Measurements from ENCODE around the gene LINS1. TPM values are rescaled to one million over a fixed set of nuclear protein-coding genes. Genes with fewer than 3 reads are reported as not detected.

LINS1 gene
- total RNA-seq, 6 experiments from 2014 or later = 7.2 to 11.9 (median 7.4) TPM

GRCh38 chr15:100526027-100526481 is 75.9 kb downstream of the LINS1 start:
- H3K9me3 Mint-ChIP-seq = peaks cover 12% of the 10 kb centered on the region
- no peaks in the 10 kb centered on the region for H3K27me3 Mint-ChIP-seq (ENCODE audit: insufficient read depth)
- no peaks in the 10 kb centered on the region for H3K4me1 Mint-ChIP-seq (ENCODE audit: low read depth)
- H3K27ac Mint-ChIP-seq = no peak overlapping the region
- no peak for DNase-seq
- no peak overlapping the region for H3K4me3 Mint-ChIP-seq
- H3K36me3 Mint-ChIP-seq (ENCODE audit: low read depth) = no peaks in the 10 kb centered on the region
- TF ChIP-seq, protein P1, sequence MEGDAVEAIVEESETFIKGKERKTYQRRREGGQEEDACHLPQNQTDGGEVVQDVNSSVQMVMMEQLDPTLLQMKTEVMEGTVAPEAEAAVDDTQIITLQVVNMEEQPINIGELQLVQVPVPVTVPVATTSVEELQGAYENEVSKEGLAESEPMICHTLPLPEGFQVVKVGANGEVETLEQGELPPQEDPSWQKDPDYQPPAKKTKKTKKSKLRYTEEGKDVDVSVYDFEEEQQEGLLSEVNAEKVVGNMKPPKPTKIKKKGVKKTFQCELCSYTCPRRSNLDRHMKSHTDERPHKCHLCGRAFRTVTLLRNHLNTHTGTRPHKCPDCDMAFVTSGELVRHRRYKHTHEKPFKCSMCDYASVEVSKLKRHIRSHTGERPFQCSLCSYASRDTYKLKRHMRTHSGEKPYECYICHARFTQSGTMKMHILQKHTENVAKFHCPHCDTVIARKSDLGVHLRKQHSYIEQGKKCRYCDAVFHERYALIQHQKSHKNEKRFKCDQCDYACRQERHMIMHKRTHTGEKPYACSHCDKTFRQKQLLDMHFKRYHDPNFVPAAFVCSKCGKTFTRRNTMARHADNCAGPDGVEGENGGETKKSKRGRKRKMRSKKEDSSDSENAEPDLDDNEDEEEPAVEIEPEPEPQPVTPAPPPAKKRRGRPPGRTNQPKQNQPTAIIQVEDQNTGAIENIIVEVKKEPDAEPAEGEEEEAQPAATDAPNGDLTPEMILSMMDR (IDR thresholded peaks at IDR 0.05) = no peak

DNA sequence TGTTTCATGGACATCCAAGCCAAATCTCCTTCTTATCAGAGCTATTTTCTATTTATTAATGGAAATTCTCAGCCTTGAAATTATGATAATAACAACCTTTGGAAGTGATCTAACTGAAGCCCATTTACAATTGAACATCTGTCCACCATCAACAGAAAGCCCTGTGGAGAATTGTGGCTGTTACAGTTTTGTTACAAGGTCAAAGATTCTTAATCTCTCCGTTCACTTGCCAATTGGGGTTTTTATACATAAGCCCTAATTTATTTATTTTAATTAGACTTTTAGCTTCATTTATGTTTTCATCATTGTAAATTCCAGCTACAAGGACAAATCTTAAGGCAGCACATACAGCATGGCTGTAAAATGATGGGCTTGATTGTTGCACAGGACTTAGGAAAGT is 76.5 kb downstream of the LINS1 start:
- Mint-ChIP-seq H3K9me3 (peaks cover 15% of the 10 kb centered on the region), H3K4me3 (no peak overlapping the region), H3K36me3 (ENCODE audit: low read depth) (no peaks in the 10 kb centered on the region), H3K27ac (no peak overlapping the region), H3K27me3 (ENCODE audit: insufficient read depth) (no peaks in the 10 kb centered on the region), H3K4me1 (ENCODE audit: low read depth) (no peaks in the 10 kb centered on the region)
- no peak for DNase-seq
- TF ChIP-seq, protein P1 (IDR thresholded peaks at IDR 0.05) = no peak

- TF ChIP-seq, protein P1 (IDR thresholded peaks at IDR 0.05) = no peak
- Mint-ChIP-seq H3K27me3 (ENCODE audit: insufficient read depth) (no peaks in the 10 kb centered on the region), H3K27ac (no peak overlapping the region), H3K4me1 (ENCODE audit: low read depth) (no peaks in the 10 kb centered on the region), H3K36me3 (ENCODE audit: low read depth) (no peaks in the 10 kb centered on the region), H3K9me3 (peaks cover 22% of the 10 kb centered on the region), H3K4me3 (no peak overlapping the region)
- DNase-seq = no peak
Measured at GRCh38 chr15:100524326-100524725, 77.7 kb downstream of the LINS1 start.

- no peak for DNase-seq
Measured at GRCh38 chr15:100521907-100522306, 80.1 kb downstream of the LINS1 start.

GRCh38 chr15:100520132-100520921 is 81.7 kb downstream of the LINS1 start:
- Mint-ChIP-seq H3K9me3 (peaks cover 38% of the 10 kb centered on the region), H3K36me3 (ENCODE audit: low read depth) (no peaks in the 10 kb centered on the region), H3K27me3 (ENCODE audit: insufficient read depth) (peaks cover 1% of the 10 kb centered on the region; the same call in 1 of the 2 replicates), H3K4me1 (ENCODE audit: low read depth) (no peaks in the 10 kb centered on the region), H3K4me3 (no peak overlapping the region), H3K27ac (no peak overlapping the region)
- TF ChIP-seq, protein P1 (IDR thresholded peaks at IDR 0.05) = no peak
- no peak for DNase-seq

More at GRCh38 chr15:100521907-100522306, 80.1 kb downstream of the LINS1 start:
- Mint-ChIP-seq H3K36me3 (ENCODE audit: low read depth) (no peaks in the 10 kb centered on the region), H3K9me3 (peaks cover 33% of the 10 kb centered on the region), H3K27ac (no peak overlapping the region), H3K4me1 (ENCODE audit: low read depth) (no peaks in the 10 kb centered on the region), H3K27me3 (ENCODE audit: insufficient read depth) (peaks cover 1% of the 10 kb centered on the region; the same call in 1 of the 2 replicates), H3K4me3 (no peak overlapping the region)
- TF ChIP-seq, protein P1 (IDR thresholded peaks at IDR 0.05) = no peak
